ENCODE results near the gene CRYL1. TPM values are rescaled to one million over a fixed set of nuclear protein-coding genes. Genes with fewer than 3 reads are reported as not detected.

Gene CRYL1
- total RNA-seq, 1 experiment from 2014 or later, result 6.7 TPM

DNA sequence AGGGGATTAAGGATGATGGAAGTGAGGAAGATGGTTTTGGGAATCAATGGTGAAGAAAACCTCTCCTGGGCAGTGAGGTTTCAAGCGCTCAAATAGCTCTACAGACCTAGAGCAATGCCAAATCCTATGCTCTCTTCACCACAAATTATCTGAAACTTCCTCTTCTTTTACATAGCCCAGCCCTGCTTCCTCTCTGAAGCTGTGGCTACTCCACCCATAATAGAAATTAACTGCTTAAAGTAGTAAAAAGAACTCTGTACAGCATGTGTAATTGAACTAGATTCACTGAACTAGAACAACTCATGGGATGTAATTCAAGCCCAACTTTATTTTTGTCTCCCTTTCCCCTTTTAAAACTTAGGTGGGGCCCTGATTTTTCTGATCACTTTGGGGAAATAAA is 20.9 kb upstream of the CRYL1 start:
- Histone ChIP-seq H3K27me3 (replicated peaks; ENCODE audit: control insufficient read depth, insufficient read depth, low read length) (no peaks in the 10 kb centered on the region), H3K36me3 (ENCODE audit: control insufficient read depth, insufficient read depth, low read length) (no peaks in the 10 kb centered on the region), H3K4me1 (peaks cover 7% of the 10 kb centered on the region), H3K4me3 (ENCODE audit: low read depth, low read length) (no peak overlapping the region), H3K9me3 (no peaks in the 10 kb centered on the region; the same call in 1 of the 2 replicates)
- no peaks in the 10 kb centered on the region for H3K4me1 Mint-ChIP-seq (ENCODE audit: low read depth, unreplicated experiment)
- no peak overlapping the region for H3K4me3 Mint-ChIP-seq (ENCODE audit: unreplicated experiment)
- H3K27me3 Mint-ChIP-seq (ENCODE audit: insufficient read depth, unreplicated experiment), result no peaks in the 10 kb centered on the region
- intact Hi-C loops (cut with micrococcal nuclease; ENCODE audit: unreplicated experiment), result no loop called here
- H3K36me3 Mint-ChIP-seq (ENCODE audit: insufficient read depth, unreplicated experiment), result no peaks in the 10 kb centered on the region
- ChIA-PET CTCF (no interaction called here), POLR2A (no interaction called here)
- TF ChIP-seq, protein P1, sequence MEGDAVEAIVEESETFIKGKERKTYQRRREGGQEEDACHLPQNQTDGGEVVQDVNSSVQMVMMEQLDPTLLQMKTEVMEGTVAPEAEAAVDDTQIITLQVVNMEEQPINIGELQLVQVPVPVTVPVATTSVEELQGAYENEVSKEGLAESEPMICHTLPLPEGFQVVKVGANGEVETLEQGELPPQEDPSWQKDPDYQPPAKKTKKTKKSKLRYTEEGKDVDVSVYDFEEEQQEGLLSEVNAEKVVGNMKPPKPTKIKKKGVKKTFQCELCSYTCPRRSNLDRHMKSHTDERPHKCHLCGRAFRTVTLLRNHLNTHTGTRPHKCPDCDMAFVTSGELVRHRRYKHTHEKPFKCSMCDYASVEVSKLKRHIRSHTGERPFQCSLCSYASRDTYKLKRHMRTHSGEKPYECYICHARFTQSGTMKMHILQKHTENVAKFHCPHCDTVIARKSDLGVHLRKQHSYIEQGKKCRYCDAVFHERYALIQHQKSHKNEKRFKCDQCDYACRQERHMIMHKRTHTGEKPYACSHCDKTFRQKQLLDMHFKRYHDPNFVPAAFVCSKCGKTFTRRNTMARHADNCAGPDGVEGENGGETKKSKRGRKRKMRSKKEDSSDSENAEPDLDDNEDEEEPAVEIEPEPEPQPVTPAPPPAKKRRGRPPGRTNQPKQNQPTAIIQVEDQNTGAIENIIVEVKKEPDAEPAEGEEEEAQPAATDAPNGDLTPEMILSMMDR (IDR thresholded peaks at IDR 0.05; ENCODE audit: insufficient read depth in 1 of 2, low read depth in 1 of 2, low read length in 1 of 2, severe bottlenecking in 1 of 2, unreplicated experiment in 1 of 2), result no peak
- BruUV-seq (replicated peaks), result no TSS peak
- no peak overlapping the region for H3K27ac Mint-ChIP-seq (ENCODE audit: unreplicated experiment)
- no peak for DNase-seq
- H3K9me3 Mint-ChIP-seq (ENCODE audit: unreplicated experiment), result no peaks in the 10 kb centered on the region

DNA sequence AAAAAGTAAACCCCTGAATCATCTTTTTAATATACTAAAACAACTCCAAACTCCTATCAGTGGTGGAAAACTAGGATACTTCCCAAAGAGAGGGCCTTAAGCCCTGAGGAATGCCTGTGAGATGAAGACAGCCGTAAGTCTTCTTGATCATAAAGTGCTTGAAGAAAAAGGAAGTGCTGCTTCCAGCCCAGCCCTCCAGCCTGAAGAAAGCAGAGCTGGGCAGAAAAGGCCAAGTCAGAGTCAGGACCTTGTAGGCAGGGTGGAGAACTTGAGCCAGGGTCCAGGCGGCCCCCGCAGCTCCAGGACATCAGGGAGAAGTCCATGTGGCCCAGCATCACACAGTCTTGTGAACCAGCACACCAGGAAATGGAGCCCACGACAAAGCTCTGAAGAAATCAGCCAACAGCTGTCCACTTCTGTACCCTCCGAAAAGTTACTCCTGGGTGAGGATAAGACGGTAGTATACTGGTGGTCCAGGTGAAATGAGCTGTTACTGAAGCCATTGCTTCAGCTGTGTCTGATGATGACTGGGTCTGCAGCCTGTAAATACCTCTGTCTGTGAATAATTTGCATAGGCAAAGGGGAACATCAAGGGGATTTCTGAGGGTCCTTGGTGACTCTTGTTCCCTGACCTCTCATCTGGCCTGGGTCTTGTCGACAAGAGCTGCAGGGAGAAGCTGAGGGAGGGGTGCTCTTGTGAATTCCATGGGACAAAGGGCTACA is 18.7 kb upstream of the CRYL1 start:
- H3K27ac Mint-ChIP-seq (ENCODE audit: unreplicated experiment), result no peak overlapping the region
- CTCF ChIA-PET, result no interaction called here
- intact Hi-C loops (cut with micrococcal nuclease; ENCODE audit: unreplicated experiment), result no loop called here
- no peaks in the 10 kb centered on the region for H3K9me3 Mint-ChIP-seq (ENCODE audit: unreplicated experiment)
- BruUV-seq (replicated peaks), result no TSS peak
- Histone ChIP-seq H3K9me3 (no peaks in the 10 kb centered on the region; the same call in 1 of the 2 replicates), H3K4me1 (peaks cover 7% of the 10 kb centered on the region), H3K4me3 (ENCODE audit: low read depth, low read length) (no peak overlapping the region), H3K27me3 (replicated peaks; ENCODE audit: control insufficient read depth, insufficient read depth, low read length) (no peaks in the 10 kb centered on the region), H3K36me3 (ENCODE audit: control insufficient read depth, insufficient read depth, low read length) (no peaks in the 10 kb centered on the region)
- no peaks in the 10 kb centered on the region for H3K27me3 Mint-ChIP-seq (ENCODE audit: insufficient read depth, unreplicated experiment)
- POLR2A ChIA-PET, result no interaction called here
- TF ChIP-seq, protein P1 (IDR thresholded peaks at IDR 0.05; ENCODE audit: insufficient read depth in 1 of 2, low read depth in 1 of 2, low read length in 1 of 2, severe bottlenecking in 1 of 2, unreplicated experiment in 1 of 2), result no peak
- H3K4me3 Mint-ChIP-seq (ENCODE audit: unreplicated experiment), result no peak overlapping the region
- no peaks in the 10 kb centered on the region for H3K4me1 Mint-ChIP-seq (ENCODE audit: low read depth, unreplicated experiment)
- DNase-seq, result no peak
- no peaks in the 10 kb centered on the region for H3K36me3 Mint-ChIP-seq (ENCODE audit: insufficient read depth, unreplicated experiment)

DNA sequence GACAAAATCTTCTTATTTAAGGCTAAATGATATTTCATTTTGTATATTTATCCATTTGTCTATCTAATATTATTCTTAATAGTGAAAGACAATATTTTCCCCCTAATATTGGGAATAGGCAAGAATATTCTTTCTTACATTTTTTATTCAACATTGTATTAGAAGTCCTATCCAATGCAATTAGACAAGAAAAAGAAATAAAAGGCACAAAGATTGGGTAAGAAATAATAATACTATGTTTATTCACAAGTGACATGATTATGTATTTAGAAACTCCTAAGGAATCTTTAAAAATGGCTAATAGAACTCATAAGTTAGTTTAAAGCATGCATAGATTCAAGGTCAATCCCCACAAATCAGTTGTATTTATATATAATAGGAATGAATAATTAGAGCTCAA is 11.3 kb upstream of the CRYL1 start:
- Histone ChIP-seq H3K4me1 (no peaks in the 10 kb centered on the region), H3K27me3 (replicated peaks; ENCODE audit: control insufficient read depth, insufficient read depth, low read length) (no peaks in the 10 kb centered on the region), H3K36me3 (ENCODE audit: control insufficient read depth, insufficient read depth, low read length) (no peaks in the 10 kb centered on the region), H3K4me3 (ENCODE audit: low read depth, low read length) (no peak overlapping the region), H3K9me3 (peaks cover 28% of the 10 kb centered on the region)
- POLR2A ChIA-PET, result no interaction called here
- no peak overlapping the region for H3K27ac Mint-ChIP-seq (ENCODE audit: unreplicated experiment)
- no peaks in the 10 kb centered on the region for H3K4me1 Mint-ChIP-seq (ENCODE audit: low read depth, unreplicated experiment)
- H3K9me3 Mint-ChIP-seq (ENCODE audit: unreplicated experiment), result peaks cover 45% of the 10 kb centered on the region
- BruUV-seq (replicated peaks), result no TSS peak
- CTCF ChIA-PET, result no interaction called here
- H3K4me3 Mint-ChIP-seq (ENCODE audit: unreplicated experiment), result no peak overlapping the region
- H3K36me3 Mint-ChIP-seq (ENCODE audit: insufficient read depth, unreplicated experiment), result no peaks in the 10 kb centered on the region
- TF ChIP-seq, protein P1 (IDR thresholded peaks at IDR 0.05; ENCODE audit: insufficient read depth in 1 of 2, low read depth in 1 of 2, low read length in 1 of 2, severe bottlenecking in 1 of 2, unreplicated experiment in 1 of 2), result no peak
- intact Hi-C loops (cut with micrococcal nuclease; ENCODE audit: unreplicated experiment), result no loop called here
- H3K27me3 Mint-ChIP-seq (ENCODE audit: insufficient read depth, unreplicated experiment), result no peaks in the 10 kb centered on the region
- no peak for DNase-seq

Data from Caco-2 (cell line).